ENCODE data around the gene ZSCAN22.
"Not testable (repeated sequence)": the region's sequence is repeated elsewhere in the genome, so short reads cannot be mapped to it uniquely, and the experiment has no call there.

ZSCAN22 gene

DNA sequence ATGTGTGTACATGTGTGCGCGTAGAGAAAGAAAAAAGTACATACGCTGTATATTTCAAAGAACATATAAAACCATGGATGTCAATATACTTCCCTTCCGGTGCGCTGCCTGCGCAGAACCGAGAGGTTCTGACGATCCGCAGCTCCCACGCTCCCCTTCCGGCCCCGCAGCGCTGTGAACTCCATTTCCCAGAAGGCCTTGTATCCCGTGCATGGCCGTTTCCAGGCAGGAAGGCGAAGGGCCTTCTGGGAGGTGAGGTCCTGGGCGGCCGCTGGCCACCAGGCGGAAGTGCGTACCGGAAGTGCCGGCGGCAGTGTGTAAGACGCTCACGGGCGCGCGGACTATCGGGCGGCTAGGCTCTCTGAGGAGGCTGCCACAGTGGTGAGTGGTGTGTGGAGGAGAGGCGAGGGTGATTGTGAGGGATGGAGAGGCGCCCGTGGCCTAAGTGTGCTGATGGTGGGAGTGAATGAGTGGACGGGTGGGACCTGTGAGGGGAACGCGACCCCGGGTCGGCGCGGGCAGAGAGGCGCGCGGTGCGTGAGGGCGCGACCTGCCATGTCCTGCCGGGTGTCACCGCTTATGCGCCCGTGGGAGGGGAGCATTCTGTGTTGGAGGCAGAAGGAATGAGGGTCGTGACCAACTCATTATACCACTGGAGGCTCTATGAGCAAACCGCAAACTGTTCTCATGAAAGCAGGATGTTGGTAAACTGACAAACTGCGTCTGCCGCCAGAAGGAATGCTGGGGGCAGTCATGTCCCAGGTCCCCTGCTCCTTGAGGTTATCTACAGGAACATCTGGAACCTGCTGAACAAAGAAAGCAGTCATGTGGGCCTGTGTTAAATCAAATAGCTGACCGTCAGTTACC is 21.5 kb upstream of the ZSCAN22 start, which contains the start of gene ERVK3-1:
TSS of gene ERVK3-1 (plus strand) at position 313 of the 867 bp plus-strand sequence. CDS start 6,792 bp downstream, outside the sequence.
- Histone ChIP-seq H3K36me3 (ENCODE audit: control insufficient read depth in 4 of 4, insufficient read depth in 4 of 4, low read length in 3 of 4) (peaks cover 23 to 63% (median 53%) of the 10 kb centered on the region in 4 experiments), H3K9me3 (ENCODE audit: control extremely low read depth in 1 of 5, control insufficient read depth in 4 of 5, insufficient read depth in 2 of 5, low read depth in 1 of 5, low read length in 4 of 5) (peaks cover 4 to 27% (median 23%) of the 10 kb centered on the region in 5 experiments), H3K4me1 (ENCODE audit: control extremely low read depth in 1 of 4, control insufficient read depth in 4 of 4, insufficient read depth in 4 of 4, low read length in 3 of 4) (peaks cover 0 to 17% (median 14%) of the 10 kb centered on the region in 4 experiments), H3K27me3 (replicated peaks in 2 of 5; ENCODE audit: control insufficient read depth in 4 of 5, insufficient read depth in 5 of 5, low read length in 4 of 5) (no peaks in the 10 kb centered on the region), H3K4me3 (ENCODE audit: control insufficient read depth in 1 of 7, extremely low read depth in 1 of 7, insufficient read depth in 4 of 7, low read depth in 2 of 7, low read length in 6 of 7) (peak within 1 kb of the TSS; percentile 76 to 96 (median 89)), H3K27ac (ENCODE audit: insufficient read depth in 1 of 2, low read depth in 1 of 2, low read length in 2 of 2, poor library complexity in 1 of 2, severe bottlenecking in 2 of 2) (peak within 1 kb of the TSS; percentile 96 to 98)
- 0% methylated on average over 27 of the region's 55 CpGs for WGBS (ENCODE audit: insufficient coverage)
- POLR2A ChIA-PET, result interaction anchor here (0.5 to 1.7 kb wide), 9 partner anchors 9 to 77 kb away, joined by 3 to 7 read pairs (median 3); partner anchors contain the start of genes ZNF544 and ZSCAN22
- CTCF ChIA-PET, result interaction anchor here (0.9 kb wide), 1 partner anchor 21 kb away, joined by 3 read pairs; the partner anchor contains the start of gene ZSCAN22
- DNase-seq, result peak; percentile 99 to 100 (median 99)

DNA sequence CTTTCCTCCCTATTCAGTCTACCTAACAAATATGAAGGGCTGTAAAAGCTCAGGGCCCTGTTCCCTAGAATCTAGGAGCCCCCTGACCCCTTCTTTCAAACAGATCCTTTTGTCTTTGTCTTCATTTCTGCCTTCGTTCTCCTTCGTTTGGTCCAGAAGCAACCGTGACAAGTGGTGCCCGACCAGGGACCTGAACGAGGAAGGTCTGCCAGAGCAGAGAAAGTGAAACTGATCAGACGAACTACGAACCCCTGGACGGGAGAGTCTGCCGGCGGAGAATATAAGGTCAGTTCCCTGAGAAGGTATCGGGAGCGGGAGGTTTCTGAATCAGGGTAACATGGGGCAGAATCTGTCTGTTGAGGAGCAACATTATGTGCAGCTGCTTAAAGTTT is 20.9 kb upstream of the ZSCAN22 start:
- DNase-seq, result no peak
- Histone ChIP-seq H3K4me1 (ENCODE audit: control extremely low read depth in 1 of 4, control insufficient read depth in 4 of 4, insufficient read depth in 4 of 4, low read length in 3 of 4) (peaks cover 0 to 17% (median 14%) of the 10 kb centered on the region in 4 experiments), H3K27ac (ENCODE audit: insufficient read depth in 1 of 2, low read depth in 1 of 2, low read length in 2 of 2, poor library complexity in 1 of 2, severe bottlenecking in 2 of 2) (peak overlapping the region; percentile 96 to 98), H3K4me3 (ENCODE audit: control insufficient read depth in 1 of 7, extremely low read depth in 1 of 7, insufficient read depth in 4 of 7, low read depth in 2 of 7, low read length in 6 of 7) (peak overlapping the region; percentile 76 to 96 (median 89)), H3K9me3 (ENCODE audit: control extremely low read depth in 1 of 5, control insufficient read depth in 4 of 5, insufficient read depth in 2 of 5, low read depth in 1 of 5, low read length in 4 of 5) (peaks cover 4 to 21% (median 17%) of the 10 kb centered on the region in 5 experiments), H3K36me3 (ENCODE audit: control insufficient read depth in 4 of 4, insufficient read depth in 4 of 4, low read length in 3 of 4) (peaks cover 20 to 59% (median 47%) of the 10 kb centered on the region in 4 experiments), H3K27me3 (replicated peaks in 2 of 5; ENCODE audit: control insufficient read depth in 4 of 5, insufficient read depth in 5 of 5, low read length in 4 of 5) (no peaks in the 10 kb centered on the region)
- POLR2A ChIA-PET, result interaction anchor here (0.7 to 1.7 kb wide), 7 partner anchors 8 to 77 kb away, joined by 3 to 7 read pairs (median 3); partner anchors contain the start of genes ZNF544 and ZSCAN22
- CTCF ChIA-PET, result interaction anchor here (0.9 kb wide), 1 partner anchor 20 kb away, joined by 3 read pairs; the partner anchor contains the start of gene ZSCAN22
- 84% methylated on average over 12 of the region's 12 CpGs for WGBS (ENCODE audit: insufficient coverage)

DNA sequence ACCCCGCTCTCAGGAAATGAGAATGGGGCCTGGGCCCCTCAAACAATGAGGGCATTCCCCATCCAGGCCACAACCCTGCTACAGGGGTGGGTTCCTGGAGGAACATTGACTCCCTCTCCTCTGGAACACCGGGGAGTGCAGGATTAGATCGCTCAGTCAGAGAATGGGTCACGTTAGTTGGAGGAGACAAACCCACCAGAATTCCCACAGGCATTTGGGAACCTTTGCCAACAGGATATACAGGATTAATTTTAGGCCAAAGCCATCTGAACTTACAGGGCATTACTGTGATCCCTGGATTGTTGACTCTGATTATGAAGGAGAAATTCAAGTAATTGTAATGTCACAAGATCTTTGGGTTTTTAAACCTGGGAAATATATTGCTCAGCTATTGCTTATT is 19.1 kb upstream of the ZSCAN22 start:
- WGBS (ENCODE audit: insufficient coverage), result 100% methylated on average over 1 of the region's 4 CpGs
- Histone ChIP-seq H3K4me1 (ENCODE audit: control extremely low read depth in 1 of 4, control insufficient read depth in 4 of 4, insufficient read depth in 4 of 4, low read length in 3 of 4) (peaks cover 0 to 17% (median 14%) of the 10 kb centered on the region in 4 experiments), H3K4me3 (ENCODE audit: control insufficient read depth in 1 of 7, extremely low read depth in 1 of 7, insufficient read depth in 4 of 7, low read depth in 2 of 7, low read length in 6 of 7) (no peak overlapping the region), H3K9me3 (ENCODE audit: control extremely low read depth in 1 of 5, control insufficient read depth in 4 of 5, insufficient read depth in 2 of 5, low read depth in 1 of 5, low read length in 4 of 5) (peaks cover 2 to 24% (median 8%) of the 10 kb centered on the region in 5 experiments), H3K36me3 (ENCODE audit: control insufficient read depth in 4 of 4, insufficient read depth in 4 of 4, low read length in 3 of 4) (peaks cover 22 to 60% (median 55%) of the 10 kb centered on the region in 4 experiments), H3K27me3 (replicated peaks in 2 of 5; ENCODE audit: control insufficient read depth in 4 of 5, insufficient read depth in 5 of 5, low read length in 4 of 5) (no peaks in the 10 kb centered on the region), H3K27ac (ENCODE audit: insufficient read depth in 1 of 2, low read depth in 1 of 2, low read length in 2 of 2, poor library complexity in 1 of 2, severe bottlenecking in 2 of 2) (no peak overlapping the region)
- POLR2A ChIA-PET, result no interaction called here
- CTCF ChIA-PET, result interaction anchor here (2.0 kb wide), 1 partner anchor 9 kb away, joined by 7 read pairs; no protein-coding TSS in a partner anchor
- no peak for DNase-seq

DNA sequence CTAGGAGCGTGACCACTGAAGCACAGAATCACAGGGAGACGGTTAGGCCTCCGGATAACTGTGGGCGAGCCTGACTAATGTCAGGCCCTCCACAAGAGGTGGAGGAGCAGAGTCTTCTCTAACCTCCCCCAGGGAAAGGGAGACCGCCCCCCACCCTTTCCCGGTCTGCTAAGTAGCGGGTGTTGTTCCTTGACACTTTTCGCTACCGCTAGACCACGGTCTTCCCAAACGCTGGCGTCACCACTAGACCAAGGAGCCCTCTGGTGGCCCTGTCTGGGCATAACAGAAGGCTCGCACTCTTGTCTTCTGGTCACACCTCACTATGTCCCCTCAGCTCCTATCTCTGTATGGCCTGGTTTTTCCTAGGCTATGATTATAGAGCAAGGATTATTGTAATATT is 16.1 kb upstream of the ZSCAN22 start:
- CTCF ChIA-PET; DNase-seq; H3K4me3 ChIP-seq (ENCODE audit: control insufficient read depth in 1 of 7, extremely low read depth in 1 of 7, insufficient read depth in 4 of 7, low read depth in 2 of 7, low read length in 6 of 7); POLR2A ChIA-PET; H3K27ac ChIP-seq (ENCODE audit: insufficient read depth in 1 of 2, low read depth in 1 of 2, low read length in 2 of 2, poor library complexity in 1 of 2, severe bottlenecking in 2 of 2); H3K4me1 ChIP-seq (ENCODE audit: control extremely low read depth in 1 of 4, control insufficient read depth in 4 of 4, insufficient read depth in 4 of 4, low read length in 3 of 4); H3K27me3 ChIP-seq (replicated peaks in 2 of 5; ENCODE audit: control insufficient read depth in 4 of 5, insufficient read depth in 5 of 5, low read length in 4 of 5): not testable (repeated sequence)
- peaks cover 36 to 85% (median 77%) of the 10 kb centered on the region in 4 experiments for H3K36me3 ChIP-seq (ENCODE audit: control insufficient read depth in 4 of 4, insufficient read depth in 4 of 4, low read length in 3 of 4)
- WGBS (ENCODE audit: insufficient coverage), result 96% methylated on average over 3 of the region's 13 CpGs
- H3K9me3 ChIP-seq (ENCODE audit: control extremely low read depth in 1 of 5, control insufficient read depth in 4 of 5, insufficient read depth in 2 of 5, low read depth in 1 of 5, low read length in 4 of 5), result peaks cover 1 to 30% (median 14%) of the 10 kb centered on the region in 5 experiments

DNA sequence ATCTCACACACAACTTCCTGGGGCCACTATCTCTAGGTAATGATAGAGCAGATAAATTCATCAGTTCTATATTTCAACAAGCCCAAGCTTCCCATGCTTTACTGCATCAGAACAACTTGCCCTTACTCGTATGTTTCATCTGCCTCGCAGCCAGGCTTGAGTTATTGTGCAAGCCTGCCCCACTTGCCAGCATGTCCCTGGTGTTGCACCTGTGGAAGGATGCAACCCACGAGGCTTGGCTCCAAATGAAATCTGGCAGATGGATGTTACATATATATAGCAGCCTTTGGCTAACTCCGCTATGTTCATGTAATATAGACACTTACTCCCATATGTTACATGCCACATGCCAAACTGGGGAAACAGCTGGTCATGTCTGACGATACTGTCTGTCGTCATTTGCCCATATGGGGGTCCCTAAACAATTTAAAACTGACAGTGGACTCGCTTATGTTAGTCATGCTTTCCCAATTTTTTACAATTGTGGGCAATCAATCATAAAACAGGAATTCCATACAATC is 15.4 kb upstream of the ZSCAN22 start:
- Histone ChIP-seq H3K36me3 (ENCODE audit: control insufficient read depth in 4 of 4, insufficient read depth in 4 of 4, low read length in 3 of 4) (peaks cover 36 to 87% (median 81%) of the 10 kb centered on the region in 4 experiments), H3K4me3 (ENCODE audit: control insufficient read depth in 1 of 7, extremely low read depth in 1 of 7, insufficient read depth in 4 of 7, low read depth in 2 of 7, low read length in 6 of 7) (no peak overlapping the region), H3K4me1 (ENCODE audit: control extremely low read depth in 1 of 4, control insufficient read depth in 4 of 4, insufficient read depth in 4 of 4, low read length in 3 of 4) (peaks cover 0 to 2% (median under 1%) of the 10 kb centered on the region in 4 experiments), H3K27ac (ENCODE audit: insufficient read depth in 1 of 2, low read depth in 1 of 2, low read length in 2 of 2, poor library complexity in 1 of 2, severe bottlenecking in 2 of 2) (no peak overlapping the region), H3K9me3 (ENCODE audit: control extremely low read depth in 1 of 5, control insufficient read depth in 4 of 5, insufficient read depth in 2 of 5, low read depth in 1 of 5, low read length in 4 of 5) (peaks cover 1 to 27% (median 14%) of the 10 kb centered on the region in 5 experiments), H3K27me3 (replicated peaks in 2 of 5; ENCODE audit: control insufficient read depth in 4 of 5, insufficient read depth in 5 of 5, low read length in 4 of 5) (no peaks in the 10 kb centered on the region)
- ChIA-PET CTCF (no interaction called here), POLR2A (no interaction called here)
- DNase-seq, result no peak
- 100% methylated on average over 6 of the region's 7 CpGs for WGBS (ENCODE audit: insufficient coverage)

DNA sequence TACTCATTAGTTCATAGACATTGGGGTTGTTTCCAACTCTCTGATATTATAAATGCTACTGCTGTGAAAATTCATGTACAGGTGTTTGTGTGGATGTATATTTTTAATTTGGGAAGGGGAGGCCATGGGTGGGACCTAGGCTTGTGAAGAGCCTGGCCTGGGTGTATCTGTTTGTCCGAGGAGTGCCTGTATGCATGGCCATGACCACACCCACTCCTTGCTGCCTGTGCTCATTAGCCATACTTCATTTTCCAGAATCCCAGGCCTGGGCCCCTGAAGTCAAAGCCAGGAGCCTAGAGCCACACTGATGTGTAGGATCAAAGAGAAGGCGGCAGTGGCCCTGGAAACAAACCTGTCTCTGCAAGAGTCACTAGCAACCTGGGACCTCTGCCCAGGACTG is 11.2 kb upstream of the ZSCAN22 start:
- no peak for DNase-seq
- Histone ChIP-seq H3K27ac (ENCODE audit: insufficient read depth in 1 of 2, low read depth in 1 of 2, low read length in 2 of 2, poor library complexity in 1 of 2, severe bottlenecking in 2 of 2) (no peak overlapping the region), H3K4me3 (ENCODE audit: control insufficient read depth in 1 of 7, extremely low read depth in 1 of 7, insufficient read depth in 4 of 7, low read depth in 2 of 7, low read length in 6 of 7) (no peak overlapping the region), H3K36me3 (ENCODE audit: control insufficient read depth in 4 of 4, insufficient read depth in 4 of 4, low read length in 3 of 4) (peaks cover 20 to 54% (median 50%) of the 10 kb centered on the region in 4 experiments), H3K9me3 (ENCODE audit: control extremely low read depth in 1 of 5, control insufficient read depth in 4 of 5, insufficient read depth in 2 of 5, low read depth in 1 of 5, low read length in 4 of 5) (peaks cover 0 to 20% (median 9%) of the 10 kb centered on the region in 5 experiments), H3K27me3 (replicated peaks in 2 of 5; ENCODE audit: control insufficient read depth in 4 of 5, insufficient read depth in 5 of 5, low read length in 4 of 5) (no peaks in the 10 kb centered on the region), H3K4me1 (ENCODE audit: control extremely low read depth in 1 of 4, control insufficient read depth in 4 of 4, insufficient read depth in 4 of 4, low read length in 3 of 4) (no peaks in the 10 kb centered on the region)
- ChIA-PET POLR2A (no interaction called here), CTCF (no interaction called here)
- WGBS (ENCODE audit: insufficient coverage), result 90% methylated on average over 2 of the region's 2 CpGs
